Effector memory CD4-positive, alpha-beta T cell (primary cell): ENCODE results near the gene UQCC5.
"Not testable (repeated sequence)": the region's sequence is repeated elsewhere in the genome, so short reads cannot be mapped to it uniquely, and the experiment has no call there.

Experiments
- DNase-seq, 3 donors: peaks; one replicate each; pipeline ENCODE4 v3.0.0-alpha.2; 2020
- H3K27ac ChIP-seq: 2 replicates; pipeline ENCODE4 v1.7.0; 2013; ENCODE audit warnings: mild to moderate bottlenecking, low read length, moderate library complexity; ENCODE audit not compliant: insufficient read depth, poor library complexity, severe bottlenecking
- H3K27me3 ChIP-seq: replicated peaks from 2 replicates; pipeline ENCODE4 v1.7.0; 2013; ENCODE audit warnings: mild to moderate bottlenecking, low read length; ENCODE audit not compliant: insufficient read depth, control insufficient read depth, poor library complexity, severe bottlenecking
- H3K36me3 ChIP-seq: 2 replicates; pipeline ENCODE4 v1.7.0; 2013; ENCODE audit warnings: mild to moderate bottlenecking, low read length, moderate library complexity; ENCODE audit not compliant: control insufficient read depth, insufficient read depth
- H3K4me1 ChIP-seq: 2 replicates; pipeline ENCODE4 v1.7.0; 2013; ENCODE audit warnings: low read length, mild to moderate bottlenecking; ENCODE audit not compliant: control insufficient read depth, insufficient read depth, poor library complexity, severe bottlenecking
- H3K4me3 ChIP-seq: 2 replicates; pipeline ENCODE4 v1.7.0; 2013; ENCODE audit warnings: low read length, low read depth, mild to moderate bottlenecking; ENCODE audit not compliant: insufficient read depth, poor library complexity, severe bottlenecking
- H3K9me3 ChIP-seq: 2 replicates; pipeline ENCODE4 v1.7.0; 2013; ENCODE audit warnings: mild to moderate bottlenecking, low read length, moderate library complexity; ENCODE audit not compliant: control insufficient read depth

Gene UQCC5

GRCh38 chr3:52522651-52523251, 13.7 kb upstream of the UQCC5 start:
- Histone ChIP-seq H3K4me3 (no peak overlapping the region), H3K9me3 (no peaks in the 10 kb centered on the region), H3K27ac (no peak overlapping the region), H3K27me3 (no peaks in the 10 kb centered on the region), H3K36me3 (no peaks in the 10 kb centered on the region), H3K4me1 (no peaks in the 10 kb centered on the region)
- no peak for DNase-seq

DNA sequence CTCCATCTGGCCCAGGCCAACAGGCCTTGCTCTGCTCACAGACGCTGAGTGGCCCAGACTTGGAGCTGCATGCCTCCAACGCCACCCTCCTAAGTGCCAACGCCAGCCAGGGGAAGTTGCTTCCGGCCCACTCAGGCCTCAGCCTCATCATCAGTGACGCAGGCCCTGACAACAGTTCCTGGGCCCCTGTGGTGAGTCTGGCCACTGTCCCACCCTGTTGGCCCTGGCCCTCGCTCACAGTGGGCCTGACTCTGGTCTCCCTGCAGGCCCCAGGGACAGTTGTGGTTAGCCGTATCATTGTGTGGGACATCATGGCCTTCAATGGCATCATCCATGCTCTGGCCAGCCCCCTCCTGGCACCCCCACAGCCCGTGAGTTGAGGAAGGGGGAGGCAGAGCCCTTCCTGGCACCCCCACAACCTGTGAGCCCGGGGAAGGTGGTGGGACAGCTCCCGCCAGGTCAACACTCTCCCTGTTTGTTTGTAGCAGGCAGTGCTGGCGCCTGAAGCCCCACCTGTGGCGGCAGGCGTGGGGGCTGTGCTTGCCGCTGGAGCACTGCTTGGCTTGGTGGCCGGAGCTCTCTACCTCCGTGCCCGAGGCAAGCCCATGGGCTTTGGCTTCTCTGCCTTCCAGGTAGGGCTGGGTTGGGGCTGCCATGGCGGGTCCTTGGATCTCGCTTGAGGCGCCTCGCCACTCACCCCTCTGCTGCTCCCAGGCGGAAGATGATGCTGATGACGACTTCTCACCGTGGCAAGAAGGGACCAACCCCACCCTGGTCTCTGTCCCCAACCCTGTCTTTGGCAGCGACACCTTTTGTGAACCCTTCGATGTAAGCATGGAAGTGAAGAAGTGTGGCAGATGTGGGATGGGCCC, 12.8 kb upstream of the UQCC5 start:
- H3K4me1 ChIP-seq: no peaks in the 10 kb centered on the region
- DNase-seq: no peak
- H3K27me3 ChIP-seq: no peaks in the 10 kb centered on the region
- H3K4me3 ChIP-seq: no peak overlapping the region
- no peaks in the 10 kb centered on the region for H3K36me3 ChIP-seq
- no peaks in the 10 kb centered on the region for H3K9me3 ChIP-seq
- H3K27ac ChIP-seq: no peak overlapping the region

DNA sequence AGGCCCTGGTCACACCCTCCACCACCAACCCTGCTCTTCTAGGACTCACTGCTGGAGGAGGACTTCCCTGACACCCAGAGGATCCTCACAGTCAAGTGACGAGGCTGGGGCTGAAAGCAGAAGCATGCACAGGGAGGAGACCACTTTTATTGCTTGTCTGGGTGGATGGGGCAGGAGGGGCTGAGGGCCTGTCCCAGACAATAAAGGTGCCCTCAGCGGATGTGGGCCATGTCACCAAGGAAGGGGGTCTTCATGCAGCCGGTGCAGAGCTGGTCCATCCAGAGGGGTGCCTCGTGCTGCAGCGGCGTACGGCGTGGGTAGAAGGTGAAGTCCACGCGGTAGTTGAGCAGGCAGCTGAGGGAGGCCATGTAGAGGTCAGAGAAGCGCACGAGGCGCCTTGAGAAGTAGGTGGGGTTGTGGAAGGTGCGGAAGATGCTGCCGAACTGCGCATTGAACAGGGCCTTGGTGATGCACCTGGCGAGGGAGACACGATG, 12.1 kb upstream of the UQCC5 start:
- no peaks in the 10 kb centered on the region for H3K4me1 ChIP-seq
- no peak for DNase-seq
- H3K27ac ChIP-seq: no peak overlapping the region
- no peak overlapping the region for H3K4me3 ChIP-seq
- H3K36me3 ChIP-seq: no peaks in the 10 kb centered on the region
- H3K9me3 ChIP-seq: no peaks in the 10 kb centered on the region
- H3K27me3 ChIP-seq: no peaks in the 10 kb centered on the region

GRCh38 chr3:52524752-52525679, 11.4 kb upstream of the UQCC5 start:
- Histone ChIP-seq H3K27me3 (no peaks in the 10 kb centered on the region), H3K4me3 (no peak overlapping the region), H3K27ac (no peak overlapping the region), H3K9me3 (no peaks in the 10 kb centered on the region), H3K4me1 (no peaks in the 10 kb centered on the region), H3K36me3 (no peaks in the 10 kb centered on the region)
- no peak for DNase-seq

GRCh38 chr3:52525680-52526561, 10.5 kb upstream of the UQCC5 start:
- Histone ChIP-seq H3K4me1 (no peaks in the 10 kb centered on the region), H3K27me3 (no peaks in the 10 kb centered on the region), H3K36me3 (no peaks in the 10 kb centered on the region), H3K9me3 (no peaks in the 10 kb centered on the region), H3K27ac (no peak overlapping the region), H3K4me3 (no peak overlapping the region)
- no peak for DNase-seq

GRCh38 chr3:52526671-52527038, 9.8 kb upstream of the UQCC5 start:
- not testable (repeated sequence) for H3K27ac ChIP-seq, H3K9me3 ChIP-seq, H3K4me1 ChIP-seq, H3K36me3 ChIP-seq, H3K4me3 ChIP-seq, H3K27me3 ChIP-seq, DNase-seq

- no peaks in the 10 kb centered on the region for H3K27me3 ChIP-seq
- no peaks in the 10 kb centered on the region for H3K9me3 ChIP-seq
- H3K27ac ChIP-seq: no peak overlapping the region
- DNase-seq: no peak
- no peak overlapping the region for H3K4me3 ChIP-seq
- H3K4me1 ChIP-seq: no peaks in the 10 kb centered on the region
- H3K36me3 ChIP-seq: no peaks in the 10 kb centered on the region
These were observed 9.2 kb upstream of the UQCC5 start for GRCh38 chr3:52527039-52527731.

GRCh38 chr3:52527732-52528585, 8.4 kb upstream of the UQCC5 start:
- no peak overlapping the region for H3K4me3 ChIP-seq
- H3K27me3 ChIP-seq: no peaks in the 10 kb centered on the region
- H3K36me3 ChIP-seq: no peaks in the 10 kb centered on the region
- H3K9me3 ChIP-seq: no peaks in the 10 kb centered on the region
- no peak overlapping the region for H3K27ac ChIP-seq
- peaks cover 7% of the 10 kb centered on the region for H3K4me1 ChIP-seq
- no peak for DNase-seq
